ENCODE data around the gene LUC7L. TPM values are rescaled to one million over a fixed set of nuclear protein-coding genes. Genes with fewer than 3 reads are reported as not detected.
"Not testable (repeated sequence)": the region's sequence is repeated elsewhere in the genome, so short reads cannot be mapped to it uniquely, and the experiment has no call there.

The LUC7L gene
- total RNA-seq, 1 donor from 2014 or later: 83.0 TPM

- no peak for DNase-seq (ENCODE audit: low spot score)
- Mint-ChIP-seq H3K27me3 (ENCODE audit: insufficient read depth) (peaks cover 35% of the 10 kb centered on the region), H3K27ac (no peak overlapping the region), H3K4me1 (ENCODE audit: low read depth) (no peaks in the 10 kb centered on the region), H3K9me3 (no peaks in the 10 kb centered on the region), H3K4me3 (no peak overlapping the region), H3K36me3 (ENCODE audit: low read depth) (no peaks in the 10 kb centered on the region)
- intact Hi-C loops (cut with micrococcal nuclease): no loop called here
Observed at GRCh38 chr16:162271-162991, 66.8 kb downstream of the LUC7L start.

- peaks cover 33% of the 10 kb centered on the region for H3K27me3 Mint-ChIP-seq (ENCODE audit: insufficient read depth)
- no peaks in the 10 kb centered on the region for H3K4me1 Mint-ChIP-seq (ENCODE audit: low read depth)
- H3K9me3 Mint-ChIP-seq: no peaks in the 10 kb centered on the region
- no peaks in the 10 kb centered on the region for H3K36me3 Mint-ChIP-seq (ENCODE audit: low read depth)
- no peak overlapping the region for H3K4me3 Mint-ChIP-seq
- intact Hi-C loops (cut with micrococcal nuclease): no loop called here
- H3K27ac Mint-ChIP-seq: no peak overlapping the region
- DNase-seq (ENCODE audit: low spot score): no peak
Observed at GRCh38 chr16:160691-161190, 68.5 kb downstream of the LUC7L start.

GRCh38 chr16:160242-160641, 69.0 kb downstream of the LUC7L start:
- intact Hi-C loops (cut with micrococcal nuclease): not testable (repeated sequence)

GRCh38 chr16:159136-159849, 70.0 kb downstream of the LUC7L start:
- Mint-ChIP-seq H3K4me1 (ENCODE audit: low read depth) (peaks cover 6% of the 10 kb centered on the region), H3K9me3 (no peaks in the 10 kb centered on the region), H3K4me3 (no peak overlapping the region), H3K27ac (no peak overlapping the region), H3K27me3 (ENCODE audit: insufficient read depth) (peaks cover 40% of the 10 kb centered on the region), H3K36me3 (ENCODE audit: low read depth) (no peaks in the 10 kb centered on the region)
- no peak for DNase-seq (ENCODE audit: low spot score)
- intact Hi-C loops (cut with micrococcal nuclease): no loop called here

More at GRCh38 chr16:160242-160641, 69.0 kb downstream of the LUC7L start:
- H3K27me3 Mint-ChIP-seq (ENCODE audit: insufficient read depth): peaks cover 33% of the 10 kb centered on the region
- not testable (repeated sequence) for H3K4me1 Mint-ChIP-seq (ENCODE audit: low read depth); DNase-seq (ENCODE audit: low spot score); H3K9me3 Mint-ChIP-seq; H3K36me3 Mint-ChIP-seq (ENCODE audit: low read depth); H3K27ac Mint-ChIP-seq; H3K4me3 Mint-ChIP-seq

- H3K27me3 Mint-ChIP-seq (ENCODE audit: insufficient read depth): peaks cover 40% of the 10 kb centered on the region
- H3K9me3 Mint-ChIP-seq: no peaks in the 10 kb centered on the region
- DNase-seq (ENCODE audit: low spot score): no peak
- peak overlapping the region; percentile 55 for H3K4me3 Mint-ChIP-seq
- no peaks in the 10 kb centered on the region for H3K36me3 Mint-ChIP-seq (ENCODE audit: low read depth)
- intact Hi-C loops (cut with micrococcal nuclease): loop anchor here (2.0 kb wide), 1 partner anchor 14 kb away; no protein-coding TSS in a partner anchor
- H3K4me1 Mint-ChIP-seq (ENCODE audit: low read depth): peaks cover 6% of the 10 kb centered on the region
- H3K27ac Mint-ChIP-seq: peak overlapping the region; percentile 10
Observed at GRCh38 chr16:155031-155398, 74.2 kb downstream of the LUC7L start.

- H3K27me3 Mint-ChIP-seq (ENCODE audit: insufficient read depth): peaks cover 44% of the 10 kb centered on the region
- H3K4me3 Mint-ChIP-seq: peak overlapping the region; percentile 55
- no peaks in the 10 kb centered on the region for H3K9me3 Mint-ChIP-seq
- H3K4me1 Mint-ChIP-seq (ENCODE audit: low read depth): peaks cover 6% of the 10 kb centered on the region
- peak overlapping the region; percentile 10 for H3K27ac Mint-ChIP-seq
- DNase-seq (ENCODE audit: low spot score): no peak
- no peaks in the 10 kb centered on the region for H3K36me3 Mint-ChIP-seq (ENCODE audit: low read depth)
- intact Hi-C loops (cut with micrococcal nuclease): loop anchor here (2.0 kb wide), 1 partner anchor 14 kb away; no protein-coding TSS in a partner anchor
Observed at GRCh38 chr16:154217-155030, 74.8 kb downstream of the LUC7L start.

- peaks cover 46% of the 10 kb centered on the region for H3K27me3 Mint-ChIP-seq (ENCODE audit: insufficient read depth)
- not testable (repeated sequence) for H3K4me3 Mint-ChIP-seq; H3K4me1 Mint-ChIP-seq (ENCODE audit: low read depth); H3K36me3 Mint-ChIP-seq (ENCODE audit: low read depth); H3K9me3 Mint-ChIP-seq; DNase-seq (ENCODE audit: low spot score); H3K27ac Mint-ChIP-seq
- intact Hi-C loops (cut with micrococcal nuclease): loop anchor here (2.0 kb wide), 1 partner anchor 13 kb away; no protein-coding TSS in a partner anchor
Observed at GRCh38 chr16:153550-154216, 75.6 kb downstream of the LUC7L start.

GRCh38 chr16:153129-153521, 76.1 kb downstream of the LUC7L start:
- intact Hi-C loops (cut with micrococcal nuclease); H3K9me3 Mint-ChIP-seq; H3K36me3 Mint-ChIP-seq (ENCODE audit: low read depth); H3K4me1 Mint-ChIP-seq (ENCODE audit: low read depth); H3K4me3 Mint-ChIP-seq; DNase-seq (ENCODE audit: low spot score); H3K27ac Mint-ChIP-seq: not testable (repeated sequence)
- H3K27me3 Mint-ChIP-seq (ENCODE audit: insufficient read depth): peaks cover 44% of the 10 kb centered on the region

GRCh38 chr16:152141-153128, 76.8 kb downstream of the LUC7L start, which contains the start of gene HBZ:
HBZ (plus strand) TSS chr16:152644; CDS start chr16:152910, 266 bp downstream.
- Mint-ChIP-seq H3K27me3 (ENCODE audit: insufficient read depth) (peaks cover 44% of the 10 kb centered on the region), H3K27ac (no peak within 1 kb of the TSS), H3K9me3 (no peaks in the 10 kb centered on the region), H3K4me3 (no peak within 1 kb of the TSS), H3K4me1 (ENCODE audit: low read depth) (peaks cover 6% of the 10 kb centered on the region), H3K36me3 (ENCODE audit: low read depth) (no peaks in the 10 kb centered on the region)
- intact Hi-C loops (cut with micrococcal nuclease): no loop called here
- DNase-seq (ENCODE audit: low spot score): no peak

GRCh38 chr16:149024-149660, 80.1 kb downstream of the LUC7L start:
- intact Hi-C loops (cut with micrococcal nuclease): no loop called here
- no peak for DNase-seq (ENCODE audit: low spot score)
- Mint-ChIP-seq H3K4me1 (ENCODE audit: low read depth) (no peaks in the 10 kb centered on the region), H3K27me3 (ENCODE audit: insufficient read depth) (peaks cover 34% of the 10 kb centered on the region), H3K4me3 (no peak overlapping the region), H3K9me3 (no peaks in the 10 kb centered on the region), H3K27ac (no peak overlapping the region), H3K36me3 (ENCODE audit: low read depth) (no peaks in the 10 kb centered on the region)

- Mint-ChIP-seq H3K27ac (no peak overlapping the region), H3K27me3 (ENCODE audit: insufficient read depth) (peaks cover 29% of the 10 kb centered on the region), H3K4me1 (ENCODE audit: low read depth) (no peaks in the 10 kb centered on the region), H3K9me3 (no peaks in the 10 kb centered on the region), H3K4me3 (no peak overlapping the region), H3K36me3 (ENCODE audit: low read depth) (no peaks in the 10 kb centered on the region)
- intact Hi-C loops (cut with micrococcal nuclease): no loop called here
- DNase-seq (ENCODE audit: low spot score): no peak
Observed at GRCh38 chr16:146646-147045, 82.6 kb downstream of the LUC7L start.
